HG03354 (cell line): ENCODE data around the gene MOGAT1.
"Not testable (repeated sequence)": the region's sequence is repeated elsewhere in the genome, so short reads cannot be mapped to it uniquely, and the experiment has no call there.

Experiments
- ATAC-seq: cut with Tn5 transposase; IDR thresholded peaks from one replicate; pipeline ENCODE4 v1.9.1; 2021; ENCODE audit warnings: mild to moderate bottlenecking; ENCODE audit not compliant: unreplicated experiment, poor library complexity, severe bottlenecking

The MOGAT1 gene

GRCh38 chr2:222668494-222669154, 2.8 kb upstream of the MOGAT1 start:
- ATAC-seq = no peak

- ATAC-seq = no peak
Measured at GRCh38 chr2:222669353-222669752, 2.1 kb upstream of the MOGAT1 start.

- no peak for ATAC-seq
Measured at GRCh38 chr2:222670191-222671038, 1.0 kb upstream of the MOGAT1 start.

GRCh38 chr2:222672068-222672401, 577 bp downstream of the MOGAT1 start:
- no peak for ATAC-seq

- no peak for ATAC-seq
Measured at GRCh38 chr2:222673273-222673672, 1.8 kb downstream of the MOGAT1 start.

GRCh38 chr2:222673883-222674282, 2.4 kb downstream of the MOGAT1 start:
- no peak for ATAC-seq

GRCh38 chr2:222677981-222678380, 6.5 kb downstream of the MOGAT1 start:
- ATAC-seq = no peak

GRCh38 chr2:222683805-222684204, 12.3 kb downstream of the MOGAT1 start:
- no peak for ATAC-seq

- ATAC-seq = no peak
Measured at GRCh38 chr2:222686086-222686750, 14.8 kb downstream of the MOGAT1 start.

- no peak for ATAC-seq
Measured at GRCh38 chr2:222688917-222689316, 17.5 kb downstream of the MOGAT1 start.

- no peak for ATAC-seq
Measured at GRCh38 chr2:222689322-222689721, 17.9 kb downstream of the MOGAT1 start.

GRCh38 chr2:222690564-222691200, 19.2 kb downstream of the MOGAT1 start:
- peak; percentile 98 for ATAC-seq

GRCh38 chr2:222693413-222693812, 22.0 kb downstream of the MOGAT1 start:
- ATAC-seq = not testable (repeated sequence)

- peak; percentile 67 for ATAC-seq
Measured at GRCh38 chr2:222693837-222694236, 22.4 kb downstream of the MOGAT1 start.

- ATAC-seq = no peak
Measured at GRCh38 chr2:222698276-222698675, 26.8 kb downstream of the MOGAT1 start.

- ATAC-seq = no peak
Measured at GRCh38 chr2:222701233-222701632, 29.8 kb downstream of the MOGAT1 start.

- ATAC-seq = no peak
Measured at GRCh38 chr2:222701721-222702131, 30.3 kb downstream of the MOGAT1 start.

- ATAC-seq = no peak
Measured at GRCh38 chr2:222703091-222703490, 31.6 kb downstream of the MOGAT1 start.

- ATAC-seq = no peak
Measured at GRCh38 chr2:222703886-222704285, 32.4 kb downstream of the MOGAT1 start.

GRCh38 chr2:222706616-222707015, 35.2 kb downstream of the MOGAT1 start:
- ATAC-seq = no peak
